Neural cell (in vitro differentiated cells): ENCODE results near the gene BNIP2.

ENCODE experiments used
- TAF1 ChIP-seq: IDR thresholded peaks from 2 replicates; pipeline ENCODE4 v1.6.1; 2012; ENCODE audit warnings: low read depth
- TF ChIP-seq, protein P1 (sequence below): fragments of 450-650 bp; IDR thresholded peaks from 2 replicates; pipeline ENCODE4 v1.5.1; 2014; ENCODE audit warnings: antibody characterized with exemption, mild to moderate bottlenecking, moderate library complexity; ENCODE audit not compliant: poor library complexity, severe bottlenecking

DNA sequence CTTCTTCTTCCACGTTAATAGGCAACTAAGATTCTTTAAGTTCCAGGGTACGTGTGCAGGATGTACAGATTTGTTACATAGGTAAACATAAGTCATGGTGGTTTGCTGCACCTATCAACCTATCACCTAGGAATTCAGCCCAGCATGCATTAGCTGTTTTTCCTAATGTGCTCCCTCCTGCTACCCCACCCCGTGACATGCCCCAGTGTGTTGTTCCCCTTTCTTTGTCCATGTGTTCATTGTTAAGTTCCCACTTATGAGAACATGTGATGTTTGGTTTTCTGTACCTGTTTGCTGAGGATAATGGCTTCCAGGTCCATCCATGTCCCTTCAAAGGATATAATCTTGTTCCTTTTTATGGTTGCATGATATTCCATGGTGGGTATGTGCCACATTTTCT, 52.9 kb downstream of the BNIP2 start:
- TF ChIP-seq, protein P1, sequence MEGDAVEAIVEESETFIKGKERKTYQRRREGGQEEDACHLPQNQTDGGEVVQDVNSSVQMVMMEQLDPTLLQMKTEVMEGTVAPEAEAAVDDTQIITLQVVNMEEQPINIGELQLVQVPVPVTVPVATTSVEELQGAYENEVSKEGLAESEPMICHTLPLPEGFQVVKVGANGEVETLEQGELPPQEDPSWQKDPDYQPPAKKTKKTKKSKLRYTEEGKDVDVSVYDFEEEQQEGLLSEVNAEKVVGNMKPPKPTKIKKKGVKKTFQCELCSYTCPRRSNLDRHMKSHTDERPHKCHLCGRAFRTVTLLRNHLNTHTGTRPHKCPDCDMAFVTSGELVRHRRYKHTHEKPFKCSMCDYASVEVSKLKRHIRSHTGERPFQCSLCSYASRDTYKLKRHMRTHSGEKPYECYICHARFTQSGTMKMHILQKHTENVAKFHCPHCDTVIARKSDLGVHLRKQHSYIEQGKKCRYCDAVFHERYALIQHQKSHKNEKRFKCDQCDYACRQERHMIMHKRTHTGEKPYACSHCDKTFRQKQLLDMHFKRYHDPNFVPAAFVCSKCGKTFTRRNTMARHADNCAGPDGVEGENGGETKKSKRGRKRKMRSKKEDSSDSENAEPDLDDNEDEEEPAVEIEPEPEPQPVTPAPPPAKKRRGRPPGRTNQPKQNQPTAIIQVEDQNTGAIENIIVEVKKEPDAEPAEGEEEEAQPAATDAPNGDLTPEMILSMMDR: no peak
- no peak for TF ChIP-seq TAF1
